WTC11 (cell line): Measurements from ENCODE around the gene ZNG1A.

Experiments
- ATF6 ChIP-seq: sonication (generic); formaldehyde crosslinking; IDR thresholded peaks from 2 replicates; pipeline ENCODE4 v1.8.1; 2023; ENCODE audit warnings: mild to moderate bottlenecking, missing genetic modification reagents
- CREB1 ChIP-seq: sonication (generic); formaldehyde crosslinking; IDR thresholded peaks from 2 replicates; pipeline ENCODE4 v1.8.0; 2023; ENCODE audit warnings: mild to moderate bottlenecking, missing genetic modification reagents
- CTCF ChIP-seq: fragments of 200-600 bp; IDR thresholded peaks from 2 replicates; pipeline ENCODE4 v1.8.0; 2022; ENCODE audit warnings: antibody characterized with exemption
- ELF4 ChIP-seq: sonication (generic); formaldehyde crosslinking; IDR thresholded peaks from 2 replicates; pipeline ENCODE4 v1.8.1; 2022; ENCODE audit warnings: low read depth, mild to moderate bottlenecking, moderate library complexity, missing genetic modification reagents
- HMGA2 ChIP-seq: fragments of 250-450 bp; sonication (Bioruptor Pico); IDR thresholded peaks from 2 replicates; pipeline ENCODE4 v1.4.0; 2021; ENCODE audit warnings: mild to moderate bottlenecking, moderate library complexity
- MYBL2 ChIP-seq: sonication (generic); formaldehyde crosslinking; IDR thresholded peaks from 2 replicates; pipeline ENCODE4 v1.8.1; 2023; ENCODE audit warnings: mild to moderate bottlenecking, moderate library complexity, missing genetic modification reagents
- NR3C1 ChIP-seq: sonication (generic); formaldehyde crosslinking; conservative IDR thresholded peaks from 2 replicates; pipeline ENCODE4 v1.8.1; 2023; ENCODE audit warnings: low read depth, mild to moderate bottlenecking, missing genetic modification reagents
- TP53 ChIP-seq: sonication (generic); formaldehyde crosslinking; IDR thresholded peaks from 2 replicates; pipeline ENCODE4 v1.8.1; 2023; ENCODE audit warnings: mild to moderate bottlenecking, missing genetic modification reagents
- ZNF138 ChIP-seq: sonication (generic); formaldehyde crosslinking; conservative IDR thresholded peaks from 2 replicates; pipeline ENCODE4 v1.8.1; 2022; ENCODE audit warnings: mild to moderate bottlenecking, moderate library complexity, missing genetic modification reagents
- TF ChIP-seq, protein P1 (sequence below): sonication (generic); formaldehyde crosslinking; IDR thresholded peaks from 2 replicates; pipeline ENCODE4 v1.8.1; 2023; ENCODE audit warnings: mild to moderate bottlenecking, missing genetic modification reagents, moderate library complexity
- TF ChIP-seq, protein P2 (sequence below): sonication (generic); formaldehyde crosslinking; IDR thresholded peaks from 2 replicates; pipeline ENCODE4 v1.8.1; 2023; ENCODE audit warnings: mild to moderate bottlenecking, missing genetic modification reagents

- no peak for TF ChIP-seq ZNF138 (CRISPR knock-in tag)
- TF ChIP-seq ELF4 (CRISPR knock-in tag), result peak; percentile 49; the same call in 1 of the 2 replicates
- no peak for TF ChIP-seq CTCF
- peak; percentile 43; the same call in 1 of the 2 replicates for TF ChIP-seq MYBL2
- TF ChIP-seq ATF6, result no peak
- TF ChIP-seq, protein P1, sequence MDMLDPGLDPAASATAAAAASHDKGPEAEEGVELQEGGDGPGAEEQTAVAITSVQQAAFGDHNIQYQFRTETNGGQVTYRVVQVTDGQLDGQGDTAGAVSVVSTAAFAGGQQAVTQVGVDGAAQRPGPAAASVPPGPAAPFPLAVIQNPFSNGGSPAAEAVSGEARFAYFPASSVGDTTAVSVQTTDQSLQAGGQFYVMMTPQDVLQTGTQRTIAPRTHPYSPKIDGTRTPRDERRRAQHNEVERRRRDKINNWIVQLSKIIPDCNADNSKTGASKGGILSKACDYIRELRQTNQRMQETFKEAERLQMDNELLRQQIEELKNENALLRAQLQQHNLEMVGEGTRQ (CRISPR knock-in tag), result no peak
- TF ChIP-seq NR3C1 (CRISPR knock-in tag), result no peak
- TF ChIP-seq, protein P2, sequence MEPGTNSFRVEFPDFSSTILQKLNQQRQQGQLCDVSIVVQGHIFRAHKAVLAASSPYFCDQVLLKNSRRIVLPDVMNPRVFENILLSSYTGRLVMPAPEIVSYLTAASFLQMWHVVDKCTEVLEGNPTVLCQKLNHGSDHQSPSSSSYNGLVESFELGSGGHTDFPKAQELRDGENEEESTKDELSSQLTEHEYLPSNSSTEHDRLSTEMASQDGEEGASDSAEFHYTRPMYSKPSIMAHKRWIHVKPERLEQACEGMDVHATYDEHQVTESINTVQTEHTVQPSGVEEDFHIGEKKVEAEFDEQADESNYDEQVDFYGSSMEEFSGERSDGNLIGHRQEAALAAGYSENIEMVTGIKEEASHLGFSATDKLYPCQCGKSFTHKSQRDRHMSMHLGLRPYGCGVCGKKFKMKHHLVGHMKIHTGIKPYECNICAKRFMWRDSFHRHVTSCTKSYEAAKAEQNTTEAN (CRISPR knock-in tag), result no peak
- no peak for TF ChIP-seq HMGA2 (CRISPR knock-in tag)
- peak; percentile 51; the same call in 1 of the 2 replicates for TF ChIP-seq TP53 (CRISPR knock-in tag)
- TF ChIP-seq CREB1 (CRISPR knock-in tag), result no peak
Observed at GRCh38 chr9:214648-215493, 36.0 kb upstream of the ZNG1A start, which contains the start of gene DOCK8.
